Activated gamma-delta T cell treated with anti-CD3 and anti-CD28 coated beads, Interleukin-2, amount 50 U/mL, for 16 hours (primary cell): ENCODE results near the gene MASP1.

Experiments
- DNase-seq: peaks from one replicate; pipeline ENCODE4 v3.0.0-alpha.2; 2020; ENCODE audit warnings: low read depth

Gene MASP1

DNA sequence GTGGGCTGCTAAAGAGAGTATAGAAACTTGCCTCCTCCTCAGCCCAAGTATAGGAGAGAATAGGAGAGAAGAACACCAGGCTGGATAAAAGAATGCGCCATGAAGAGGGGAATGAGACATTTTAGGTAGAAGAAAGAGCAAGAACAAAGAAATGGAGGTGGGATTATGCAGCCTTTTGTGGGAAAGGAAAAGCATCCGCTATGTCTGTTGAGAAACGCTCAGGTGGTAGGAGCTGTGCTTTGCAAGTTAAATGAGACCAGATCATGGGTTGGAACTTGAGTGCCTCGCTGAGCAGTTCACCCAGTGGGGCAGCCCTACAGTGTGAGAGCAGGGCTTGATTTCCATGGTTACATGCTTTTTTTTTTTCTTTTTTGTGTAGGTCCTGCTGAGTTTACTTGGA, 105.8 kb downstream of the MASP1 start:
- no peak for DNase-seq
